ENCODE results near the gene UPP1. TPM values are rescaled to one million over a fixed set of nuclear protein-coding genes. Genes with fewer than 3 reads are reported as not detected.

The UPP1 gene
- polyA plus RNA-seq, 1 donor: 10.6 TPM

DNA sequence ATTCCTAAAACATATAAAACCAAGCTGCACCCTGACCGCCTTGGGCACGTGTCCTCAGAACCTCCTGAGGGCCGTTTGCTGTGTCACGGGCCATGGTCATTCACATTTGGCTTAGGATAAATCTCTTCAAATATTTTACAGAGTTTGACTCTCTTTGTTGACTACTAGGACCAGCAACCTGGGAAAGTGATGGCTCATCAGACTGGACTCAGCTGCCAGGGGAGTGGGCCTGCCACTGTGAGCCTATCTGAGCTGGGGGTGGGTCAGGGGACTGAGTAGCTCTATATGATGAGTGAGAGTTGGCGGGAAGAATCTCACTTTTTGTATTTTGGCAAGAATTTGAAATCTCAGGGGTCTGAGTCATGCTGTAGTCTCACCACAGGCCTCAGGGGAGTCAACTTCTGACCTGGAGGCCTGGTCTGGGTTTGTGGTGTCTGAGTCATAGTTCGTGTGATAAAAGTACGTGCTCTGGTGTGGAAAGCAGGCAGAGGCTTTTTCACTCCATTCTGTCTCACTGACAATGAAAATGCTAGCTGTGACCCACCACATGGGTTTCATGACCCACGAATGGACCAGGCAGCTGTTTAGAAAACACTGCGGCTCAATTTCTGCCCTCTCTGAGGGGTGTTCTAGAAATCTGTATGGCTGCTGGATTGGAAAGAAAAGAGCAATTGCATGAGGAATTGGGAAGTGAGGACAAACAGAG, 4.2 kb upstream of the UPP1 start:
- DNase-seq: peak; percentile 70 to 85
- WGBS (ENCODE audit: insufficient coverage, low lambda C conversion rate): 80% methylated on average over 2 of the region's 9 CpGs

DNA sequence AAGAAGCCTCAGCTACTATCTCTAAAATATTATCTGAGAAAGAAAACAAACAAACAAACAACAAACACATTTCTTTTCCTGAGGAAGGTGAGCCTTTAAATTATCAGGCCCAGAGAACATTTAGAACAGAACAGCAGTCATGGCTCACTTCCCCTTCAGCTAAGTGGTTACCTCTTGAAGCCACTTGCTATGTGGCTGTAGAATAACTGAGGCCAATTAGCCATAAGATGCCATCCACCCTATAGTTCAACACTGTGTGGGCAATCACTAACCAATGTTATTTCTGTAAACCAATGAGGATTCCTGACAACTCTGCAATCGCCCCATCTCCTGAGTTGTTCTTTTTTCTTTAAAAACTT, 3.7 kb upstream of the UPP1 start:
- Histone ChIP-seq H3K27me3 (ENCODE audit: control insufficient read depth, insufficient read depth, low read length) (peaks cover 6% of the 10 kb centered on the region), H3K9me3 (ENCODE audit: control insufficient read depth, low read depth, low read length) (no peaks in the 10 kb centered on the region), H3K36me3 (ENCODE audit: control insufficient read depth, insufficient read depth, low read length) (no peaks in the 10 kb centered on the region), H3K4me3 (ENCODE audit: low read length) (no peak overlapping the region), H3K27ac (ENCODE audit: low read length) (peak overlapping the region; percentile 80), H3K4me1 (ENCODE audit: control insufficient read depth, insufficient read depth, low read length) (peaks cover 23% of the 10 kb centered on the region)
- 100% methylated on average over 1 of the region's 1 CpG for WGBS (ENCODE audit: insufficient coverage, low lambda C conversion rate)
- no peak for DNase-seq

More for the DNA sequence above, 4.2 kb upstream of the UPP1 start:
- Histone ChIP-seq H3K9me3 (ENCODE audit: control insufficient read depth, low read depth, low read length) (no peaks in the 10 kb centered on the region), H3K4me1 (ENCODE audit: control insufficient read depth, insufficient read depth, low read length) (peaks cover 23% of the 10 kb centered on the region), H3K36me3 (ENCODE audit: control insufficient read depth, insufficient read depth, low read length) (no peaks in the 10 kb centered on the region), H3K27ac (ENCODE audit: low read length) (peak overlapping the region; percentile 80), H3K4me3 (ENCODE audit: low read length) (no peak overlapping the region), H3K27me3 (ENCODE audit: control insufficient read depth, insufficient read depth, low read length) (peaks cover 3% of the 10 kb centered on the region)

DNA sequence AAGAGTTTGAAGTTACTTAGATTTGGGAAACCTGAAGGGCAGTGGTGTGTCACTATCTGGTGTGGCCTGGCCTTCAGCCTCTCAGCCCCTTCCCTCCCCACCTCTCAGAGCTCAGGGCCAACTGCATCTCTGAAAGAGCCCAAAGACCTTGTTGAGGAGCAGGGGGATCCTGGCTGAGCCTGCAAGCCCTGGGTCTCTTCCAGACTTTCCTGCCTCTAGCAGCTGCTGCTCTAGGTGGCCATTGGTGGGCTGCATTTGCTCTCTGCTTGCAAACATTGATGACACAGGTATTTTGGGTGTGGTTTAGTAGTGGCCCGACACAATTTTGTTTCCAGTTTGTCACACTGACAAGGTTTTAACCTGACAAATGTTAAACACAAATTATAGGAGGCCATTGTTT, 3.1 kb upstream of the UPP1 start:
- Histone ChIP-seq H3K4me3 (ENCODE audit: low read length) (no peak overlapping the region), H3K9me3 (ENCODE audit: control insufficient read depth, low read depth, low read length) (no peaks in the 10 kb centered on the region), H3K27me3 (ENCODE audit: control insufficient read depth, insufficient read depth, low read length) (peaks cover 6% of the 10 kb centered on the region), H3K27ac (ENCODE audit: low read length) (no peak overlapping the region), H3K4me1 (ENCODE audit: control insufficient read depth, insufficient read depth, low read length) (peaks cover 23% of the 10 kb centered on the region), H3K36me3 (ENCODE audit: control insufficient read depth, insufficient read depth, low read length) (no peaks in the 10 kb centered on the region)
- no peak for DNase-seq
- WGBS (ENCODE audit: insufficient coverage, low lambda C conversion rate): no CpG with 5 or more reads among the region's 1 CpG

DNA sequence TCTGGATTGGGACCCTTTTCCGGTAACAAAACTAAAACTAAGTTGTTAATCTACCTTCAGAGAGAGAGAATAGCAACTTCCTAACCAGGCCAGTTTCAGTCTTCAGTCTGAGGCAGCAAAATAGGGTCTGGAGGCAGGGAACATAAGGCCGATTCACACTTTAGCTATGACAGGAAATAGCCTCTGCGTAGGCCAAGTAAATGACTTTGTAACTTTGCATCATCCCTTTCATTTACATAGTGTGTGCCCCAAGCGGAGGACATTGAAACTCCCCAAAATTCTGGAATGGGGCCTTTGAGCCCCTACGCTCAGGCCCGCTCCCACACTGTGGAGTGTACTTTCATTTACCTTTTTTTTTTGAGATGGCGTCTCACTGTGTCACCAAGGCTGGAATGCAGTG, 1.7 kb upstream of the UPP1 start:
- Histone ChIP-seq H3K4me3 (ENCODE audit: low read length) (no peak overlapping the region), H3K36me3 (ENCODE audit: control insufficient read depth, insufficient read depth, low read length) (no peaks in the 10 kb centered on the region), H3K27ac (ENCODE audit: low read length) (no peak overlapping the region), H3K4me1 (ENCODE audit: control insufficient read depth, insufficient read depth, low read length) (peaks cover 23% of the 10 kb centered on the region), H3K9me3 (ENCODE audit: control insufficient read depth, low read depth, low read length) (no peaks in the 10 kb centered on the region), H3K27me3 (ENCODE audit: control insufficient read depth, insufficient read depth, low read length) (peaks cover 6% of the 10 kb centered on the region)
- no peak for DNase-seq
- no CpG with 5 or more reads among the region's 7 CpGs for WGBS (ENCODE audit: insufficient coverage, low lambda C conversion rate)

DNA sequence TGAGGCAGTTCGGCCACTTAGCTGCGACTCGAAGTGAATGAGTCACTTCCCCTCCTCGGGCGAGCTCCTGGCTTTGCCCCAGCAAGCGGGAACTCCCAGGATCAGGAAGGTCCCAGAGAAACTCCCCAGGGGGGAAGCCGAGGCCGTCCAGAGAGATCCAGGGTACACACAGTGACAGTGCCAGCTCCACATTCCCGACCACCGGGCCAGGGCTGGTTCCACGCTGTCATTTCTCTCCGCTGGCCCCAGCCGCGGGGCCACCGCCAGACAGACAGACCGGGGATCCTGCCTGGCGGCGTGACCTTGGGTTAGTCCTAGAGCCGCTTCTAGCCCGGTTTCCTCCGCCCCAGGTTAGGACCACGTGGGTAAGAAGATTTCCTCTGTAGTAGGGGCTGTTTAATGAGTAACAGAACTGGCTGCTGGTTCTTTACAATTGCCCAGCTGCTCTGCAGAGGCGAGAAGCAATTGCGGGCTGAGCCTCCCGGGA, 463 bp upstream of the UPP1 start:
- H3K4me1 ChIP-seq (ENCODE audit: control insufficient read depth, insufficient read depth, low read length): peaks cover 23% of the 10 kb centered on the region
- WGBS (ENCODE audit: insufficient coverage, low lambda C conversion rate): no CpG with 5 or more reads among the region's 25 CpGs
- DNase-seq: peak; percentile 95 to 98
- H3K4me3 ChIP-seq (ENCODE audit: low read length): peak overlapping the region; percentile 50
- H3K9me3 ChIP-seq (ENCODE audit: control insufficient read depth, low read depth, low read length): no peaks in the 10 kb centered on the region
- H3K36me3 ChIP-seq (ENCODE audit: control insufficient read depth, insufficient read depth, low read length): peaks cover 6% of the 10 kb centered on the region
- H3K27me3 ChIP-seq (ENCODE audit: control insufficient read depth, insufficient read depth, low read length): peaks cover 6% of the 10 kb centered on the region
- peak overlapping the region; percentile 98 for H3K27ac ChIP-seq (ENCODE audit: low read length)

DNA sequence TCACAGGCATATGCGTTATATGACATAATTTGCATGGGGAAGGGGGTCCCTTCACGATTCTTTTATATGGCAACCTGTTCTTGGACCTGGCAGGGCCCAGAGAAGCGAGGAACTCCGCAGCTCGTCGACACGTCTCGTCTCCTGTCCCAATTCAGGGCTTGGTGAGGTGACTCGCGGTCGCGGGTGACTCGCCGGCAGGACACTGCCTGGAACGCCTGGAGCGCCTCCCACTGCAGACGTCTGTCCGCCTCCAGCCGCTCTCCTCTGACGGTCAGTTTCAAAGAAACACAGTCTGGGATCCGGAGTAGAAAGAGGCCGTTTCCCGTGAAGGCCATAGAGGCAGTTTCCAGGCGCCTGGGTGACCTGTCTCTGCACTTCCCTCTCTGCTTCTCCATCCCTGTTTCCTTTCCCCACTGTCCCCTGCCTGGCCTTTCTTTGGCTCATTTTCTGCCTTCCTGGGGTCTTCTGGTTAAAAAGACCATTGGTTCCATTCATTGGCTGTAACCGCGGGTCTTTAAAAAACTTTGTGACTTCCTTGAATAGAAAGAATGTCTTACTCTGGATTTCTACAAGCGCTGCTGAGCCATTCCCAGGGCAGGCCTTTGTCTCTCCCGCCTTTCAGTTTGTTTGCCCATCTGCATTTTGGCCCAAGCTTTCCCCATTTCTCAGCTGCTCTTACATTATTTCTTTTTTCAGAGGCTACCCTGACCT, 1.2 kb downstream of the UPP1 start:
- peaks cover 6% of the 10 kb centered on the region for H3K27me3 ChIP-seq (ENCODE audit: control insufficient read depth, insufficient read depth, low read length)
- H3K27ac ChIP-seq (ENCODE audit: low read length): no peak overlapping the region
- no CpG with 5 or more reads among the region's 28 CpGs for WGBS (ENCODE audit: insufficient coverage, low lambda C conversion rate)
- H3K4me1 ChIP-seq (ENCODE audit: control insufficient read depth, insufficient read depth, low read length): peaks cover 13% of the 10 kb centered on the region
- no peaks in the 10 kb centered on the region for H3K9me3 ChIP-seq (ENCODE audit: control insufficient read depth, low read depth, low read length)
- DNase-seq: peak in 1 of 2 donors; percentile 46
- peaks cover 6% of the 10 kb centered on the region for H3K36me3 ChIP-seq (ENCODE audit: control insufficient read depth, insufficient read depth, low read length)
- H3K4me3 ChIP-seq (ENCODE audit: low read length): peak overlapping the region; percentile 72

DNA sequence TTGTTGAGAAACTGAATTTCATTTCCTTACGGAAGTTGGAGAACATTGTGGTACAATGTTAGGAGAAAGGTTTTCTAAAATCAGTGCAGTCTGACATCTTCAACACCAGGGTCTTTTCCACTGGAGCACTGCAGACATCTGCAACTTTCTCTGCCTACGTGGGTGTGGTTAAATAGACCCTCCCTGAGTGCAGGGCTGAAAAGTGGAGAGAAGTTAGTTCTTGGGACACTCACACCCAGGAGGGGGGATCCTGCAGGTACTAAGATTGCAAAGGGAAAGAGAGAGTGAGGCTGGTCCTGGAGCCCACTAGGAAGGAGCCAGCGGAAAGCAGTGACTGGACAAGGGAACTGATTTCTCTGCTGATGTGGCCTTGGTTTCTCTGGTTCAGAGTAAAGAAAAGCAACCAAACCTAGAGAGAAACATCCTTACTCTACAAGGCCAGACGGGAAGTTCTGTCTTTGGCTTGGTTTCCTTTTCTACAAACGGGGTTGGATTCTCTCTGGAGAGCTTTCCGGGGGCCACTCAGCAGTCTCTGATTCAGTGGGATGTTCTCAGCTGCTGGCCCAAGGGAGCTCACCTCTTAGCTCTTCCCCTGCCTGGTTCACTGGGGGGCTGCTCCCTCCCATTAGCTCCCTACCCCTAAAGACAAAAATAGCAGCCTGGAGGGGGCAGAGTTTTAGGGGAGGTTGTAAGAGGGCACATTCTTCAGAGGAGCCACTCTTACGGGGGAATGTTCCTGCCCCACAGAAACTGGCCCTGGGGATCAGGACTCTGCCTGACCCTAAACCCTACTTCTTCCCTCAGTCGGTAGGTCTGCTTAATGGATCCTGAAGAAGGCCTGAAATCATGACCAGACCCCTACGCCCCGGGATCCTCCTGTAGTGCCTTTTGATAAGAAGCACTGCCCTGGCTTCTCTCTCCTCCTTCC, 2.7 kb downstream of the UPP1 start:
- no peaks in the 10 kb centered on the region for H3K9me3 ChIP-seq (ENCODE audit: control insufficient read depth, low read depth, low read length)
- DNase-seq: no peak
- H3K4me3 ChIP-seq (ENCODE audit: low read length): no peak overlapping the region
- peaks cover 6% of the 10 kb centered on the region for H3K27me3 ChIP-seq (ENCODE audit: control insufficient read depth, insufficient read depth, low read length)
- peaks cover 6% of the 10 kb centered on the region for H3K36me3 ChIP-seq (ENCODE audit: control insufficient read depth, insufficient read depth, low read length)
- peaks cover 6% of the 10 kb centered on the region for H3K4me1 ChIP-seq (ENCODE audit: control insufficient read depth, insufficient read depth, low read length)
- no CpG with 5 or more reads among the region's 10 CpGs for WGBS (ENCODE audit: insufficient coverage, low lambda C conversion rate)
- no peak overlapping the region for H3K27ac ChIP-seq (ENCODE audit: low read length)

DNA sequence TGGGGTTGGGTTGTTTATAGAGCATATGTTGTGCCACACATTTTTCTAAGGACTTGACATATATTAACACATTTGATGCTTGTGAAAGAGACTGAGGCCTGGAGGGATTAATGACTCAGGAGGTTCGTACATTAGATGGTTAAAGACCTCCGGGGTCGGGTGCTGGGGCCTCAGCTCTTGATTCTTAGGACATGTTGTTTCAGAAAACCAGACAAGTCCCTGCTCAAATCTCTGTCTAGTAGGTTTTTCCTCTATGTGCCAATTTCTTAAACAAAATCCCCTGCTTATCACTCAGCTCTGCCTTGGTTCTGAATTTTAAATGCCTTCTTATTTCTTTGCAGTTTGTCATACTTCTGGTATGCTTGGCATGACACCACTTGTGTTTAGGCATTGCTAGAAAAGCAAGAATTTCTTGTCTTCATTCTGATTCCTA, 5.8 kb downstream of the UPP1 start:
- Histone ChIP-seq H3K27ac (ENCODE audit: low read length) (no peak overlapping the region), H3K9me3 (ENCODE audit: control insufficient read depth, low read depth, low read length) (no peaks in the 10 kb centered on the region), H3K36me3 (ENCODE audit: control insufficient read depth, insufficient read depth, low read length) (peaks cover 6% of the 10 kb centered on the region), H3K27me3 (ENCODE audit: control insufficient read depth, insufficient read depth, low read length) (peaks cover 3% of the 10 kb centered on the region), H3K4me3 (ENCODE audit: low read length) (no peak overlapping the region), H3K4me1 (ENCODE audit: control insufficient read depth, insufficient read depth, low read length) (no peaks in the 10 kb centered on the region)
- WGBS (ENCODE audit: insufficient coverage, low lambda C conversion rate): no CpG with 5 or more reads among the region's 3 CpGs
- no peak for DNase-seq

DNA sequence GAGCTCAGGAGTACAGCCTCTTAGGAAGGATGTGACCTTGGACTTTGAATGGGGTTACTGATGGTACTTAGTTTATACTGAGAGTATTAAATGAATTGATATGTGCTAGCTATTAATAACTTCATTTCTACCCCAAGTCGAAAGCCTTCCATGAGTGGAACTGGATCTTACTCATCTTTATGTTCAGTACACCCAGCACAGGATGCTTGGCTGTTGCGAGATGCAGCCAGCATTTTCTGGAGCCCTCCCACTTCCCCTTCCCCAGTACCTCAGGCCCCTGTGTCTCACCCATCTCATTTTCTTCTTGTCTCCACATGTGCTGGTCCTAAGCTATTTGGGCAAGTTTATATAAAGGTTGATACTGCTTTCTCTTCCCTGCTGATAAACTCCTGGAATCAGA, 7.2 kb downstream of the UPP1 start:
- Histone ChIP-seq H3K36me3 (ENCODE audit: control insufficient read depth, insufficient read depth, low read length) (peaks cover 6% of the 10 kb centered on the region), H3K27ac (ENCODE audit: low read length) (no peak overlapping the region), H3K9me3 (ENCODE audit: control insufficient read depth, low read depth, low read length) (no peaks in the 10 kb centered on the region), H3K27me3 (ENCODE audit: control insufficient read depth, insufficient read depth, low read length) (no peaks in the 10 kb centered on the region), H3K4me1 (ENCODE audit: control insufficient read depth, insufficient read depth, low read length) (no peaks in the 10 kb centered on the region), H3K4me3 (ENCODE audit: low read length) (no peak overlapping the region)
- no CpG with 5 or more reads among the region's 2 CpGs for WGBS (ENCODE audit: insufficient coverage, low lambda C conversion rate)
- DNase-seq: no peak
